Left ventricle myocardium inferior (tissue), 1 donor: ENCODE results near the gene SEH1L. TPM values are rescaled to one million over a fixed set of nuclear protein-coding genes. Genes with fewer than 3 reads are reported as not detected.
"Not testable (repeated sequence)": the region's sequence is repeated elsewhere in the genome, so short reads cannot be mapped to it uniquely, and the experiment has no call there.

Experiments used
- DNase-seq: peaks from one replicate; pipeline ENCODE4 v3.0.0-alpha.2; 2020
- H3K27ac ChIP-seq: fragments of 200-600 bp; replicated peaks from 2 replicates; pipeline ENCODE4 v1.8.0; 2021
- H3K27me3 ChIP-seq: fragments of 200-600 bp; 2 replicates; pipeline ENCODE4 v1.8.0; 2021; ENCODE audit warnings: low read depth
- H3K36me3 ChIP-seq: fragments of 200-600 bp; 2 replicates; pipeline ENCODE4 v1.8.0; 2021
- H3K4me1 ChIP-seq: fragments of 200-600 bp; 2 replicates; pipeline ENCODE4 v1.8.0; 2021
- H3K4me3 ChIP-seq: fragments of 200-600 bp; 2 replicates; pipeline ENCODE4 v1.8.0; 2021; ENCODE audit warnings: mild to moderate bottlenecking, moderate library complexity
- H3K9me3 ChIP-seq: fragments of 200-600 bp; replicated peaks from 2 replicates; pipeline ENCODE4 v1.8.0; 2021
- intact Hi-C: fragments of 100-400 bp; cut with micrococcal nuclease; formaldehyde crosslinking; loops from one replicate; pipeline ENCODE4 v1.11.0; 2022
- long read RNA-seq: library from polyadenylated mRNA; unstranded; transcript quantifications from one replicate; pipeline ENCODE4 v2.0.0, GENCODE V29; 2021
- total RNA-seq: library from RNA; stranded (reverse); fragmentation: NEBNext Ultra II Directional; extraction: Animal tissue kit (Norgen Biotek cat#: 25700); gene quantifications from one replicate; pipeline ENCODE4 v1.2.1, GENCODE V29; 2021
- TF ChIP-seq, protein P1 (sequence below): fragments of 200-600 bp; IDR thresholded peaks from 2 replicates; pipeline ENCODE4 v1.8.0; 2021; ENCODE audit warnings: antibody characterized with exemption, mild to moderate bottlenecking, borderline replicate concordance
- donor health status: DM: no; HTN: yes; CAD: no; lungs with severe emphysema.

Gene SEH1L, protein sequence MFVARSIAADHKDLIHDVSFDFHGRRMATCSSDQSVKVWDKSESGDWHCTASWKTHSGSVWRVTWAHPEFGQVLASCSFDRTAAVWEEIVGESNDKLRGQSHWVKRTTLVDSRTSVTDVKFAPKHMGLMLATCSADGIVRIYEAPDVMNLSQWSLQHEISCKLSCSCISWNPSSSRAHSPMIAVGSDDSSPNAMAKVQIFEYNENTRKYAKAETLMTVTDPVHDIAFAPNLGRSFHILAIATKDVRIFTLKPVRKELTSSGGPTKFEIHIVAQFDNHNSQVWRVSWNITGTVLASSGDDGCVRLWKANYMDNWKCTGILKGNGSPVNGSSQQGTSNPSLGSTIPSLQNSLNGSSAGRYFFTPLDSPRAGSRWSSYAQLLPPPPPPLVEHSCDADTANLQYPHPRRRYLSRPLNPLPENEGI
- 18.1 TPM for total RNA-seq
- long read RNA-seq, transcript SEH1L-201 (9 exons, 3,494 nt) = minor isoform, 8 of 41 reads
- long read RNA-seq, transcript SEH1L-202 (9 exons, 1,846 nt) = major isoform, 31 of 41 reads
- long read RNA-seq, partial matches to known transcripts = 0 of 41 reads
- long read RNA-seq, other reads (novel, unspliced or antisense) = 2 of 41 reads

DNA sequence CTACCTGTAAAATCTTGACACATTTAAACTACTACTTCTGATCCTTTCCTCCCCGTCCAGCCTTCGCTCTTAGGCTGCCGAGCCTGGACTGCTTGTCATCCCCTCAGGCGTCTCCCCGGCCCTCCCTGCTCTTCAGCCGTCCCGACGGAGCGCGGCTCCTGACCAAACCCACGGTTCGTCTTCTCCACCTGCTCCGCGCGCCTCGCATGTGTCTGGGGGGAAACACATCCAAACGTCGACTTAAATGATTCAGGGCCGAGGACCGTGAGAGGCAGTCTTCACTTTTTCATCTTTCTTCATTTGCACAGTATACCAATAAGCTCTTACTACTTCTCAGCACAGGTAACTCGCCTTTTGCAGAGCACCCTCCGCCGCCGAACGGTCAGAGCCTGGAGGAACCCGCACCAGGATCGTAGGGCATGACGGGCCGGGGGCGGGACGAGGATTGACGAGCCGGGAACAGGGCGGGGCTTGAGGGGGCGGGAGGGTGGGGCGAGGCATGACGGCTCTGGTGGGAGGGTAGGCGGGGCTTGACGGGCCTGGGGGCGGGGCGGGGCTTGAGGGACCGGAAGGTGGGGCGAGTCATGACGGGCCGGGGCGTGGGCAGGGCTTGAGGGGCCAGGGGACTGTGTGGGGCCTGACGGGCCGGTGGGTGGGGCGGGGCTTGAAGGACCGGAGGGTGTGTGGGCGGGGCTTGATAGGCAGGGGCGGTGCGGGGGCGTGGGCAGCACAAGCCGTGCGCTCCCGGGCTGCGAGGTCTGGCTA is at the start of gene SEH1L:
Gene SEH1L, plus strand, starts transcription at position 727 of the 765 bp plus-strand sequence. CDS start 111 bp downstream, outside the sequence.
- peak within 1 kb of the TSS; percentile 97 for H3K27ac ChIP-seq
- peak; percentile 100 for DNase-seq
- intact Hi-C loops = no loop called here
- peaks cover 50% of the 10 kb centered on the region for H3K4me1 ChIP-seq
- H3K4me3 ChIP-seq = peak within 1 kb of the TSS; percentile 79
- H3K27me3 ChIP-seq = no peaks in the 10 kb centered on the region
- H3K36me3 ChIP-seq = no peaks in the 10 kb centered on the region
- no peaks in the 10 kb centered on the region for H3K9me3 ChIP-seq
- TF ChIP-seq, protein P1, sequence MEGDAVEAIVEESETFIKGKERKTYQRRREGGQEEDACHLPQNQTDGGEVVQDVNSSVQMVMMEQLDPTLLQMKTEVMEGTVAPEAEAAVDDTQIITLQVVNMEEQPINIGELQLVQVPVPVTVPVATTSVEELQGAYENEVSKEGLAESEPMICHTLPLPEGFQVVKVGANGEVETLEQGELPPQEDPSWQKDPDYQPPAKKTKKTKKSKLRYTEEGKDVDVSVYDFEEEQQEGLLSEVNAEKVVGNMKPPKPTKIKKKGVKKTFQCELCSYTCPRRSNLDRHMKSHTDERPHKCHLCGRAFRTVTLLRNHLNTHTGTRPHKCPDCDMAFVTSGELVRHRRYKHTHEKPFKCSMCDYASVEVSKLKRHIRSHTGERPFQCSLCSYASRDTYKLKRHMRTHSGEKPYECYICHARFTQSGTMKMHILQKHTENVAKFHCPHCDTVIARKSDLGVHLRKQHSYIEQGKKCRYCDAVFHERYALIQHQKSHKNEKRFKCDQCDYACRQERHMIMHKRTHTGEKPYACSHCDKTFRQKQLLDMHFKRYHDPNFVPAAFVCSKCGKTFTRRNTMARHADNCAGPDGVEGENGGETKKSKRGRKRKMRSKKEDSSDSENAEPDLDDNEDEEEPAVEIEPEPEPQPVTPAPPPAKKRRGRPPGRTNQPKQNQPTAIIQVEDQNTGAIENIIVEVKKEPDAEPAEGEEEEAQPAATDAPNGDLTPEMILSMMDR = no peak

DNA sequence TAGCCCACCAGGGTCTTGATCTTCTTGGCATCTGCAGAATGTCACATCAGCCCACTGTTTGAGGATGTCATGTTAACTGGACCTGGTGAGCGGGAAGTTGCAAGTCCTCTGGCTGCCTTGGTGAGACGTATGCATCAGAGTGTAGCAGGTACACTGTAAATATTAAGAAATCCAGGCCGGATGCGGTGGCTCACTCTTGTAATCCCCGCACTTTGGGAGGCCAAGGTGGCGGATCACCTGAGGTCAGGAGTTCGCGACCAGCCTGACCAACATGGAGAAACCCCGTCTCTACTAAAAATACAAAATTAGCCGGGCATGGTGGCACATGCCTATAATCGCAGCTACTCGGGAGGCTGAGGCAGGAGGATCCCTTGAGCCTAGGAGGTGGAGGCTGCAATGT is 46.6 kb upstream of the SEH1L start:
- H3K4me1 ChIP-seq, H3K27ac ChIP-seq, H3K4me3 ChIP-seq, intact Hi-C loops, DNase-seq, H3K9me3 ChIP-seq, H3K36me3 ChIP-seq: not testable (repeated sequence)
- peaks cover 21% of the 10 kb centered on the region for H3K27me3 ChIP-seq

DNA sequence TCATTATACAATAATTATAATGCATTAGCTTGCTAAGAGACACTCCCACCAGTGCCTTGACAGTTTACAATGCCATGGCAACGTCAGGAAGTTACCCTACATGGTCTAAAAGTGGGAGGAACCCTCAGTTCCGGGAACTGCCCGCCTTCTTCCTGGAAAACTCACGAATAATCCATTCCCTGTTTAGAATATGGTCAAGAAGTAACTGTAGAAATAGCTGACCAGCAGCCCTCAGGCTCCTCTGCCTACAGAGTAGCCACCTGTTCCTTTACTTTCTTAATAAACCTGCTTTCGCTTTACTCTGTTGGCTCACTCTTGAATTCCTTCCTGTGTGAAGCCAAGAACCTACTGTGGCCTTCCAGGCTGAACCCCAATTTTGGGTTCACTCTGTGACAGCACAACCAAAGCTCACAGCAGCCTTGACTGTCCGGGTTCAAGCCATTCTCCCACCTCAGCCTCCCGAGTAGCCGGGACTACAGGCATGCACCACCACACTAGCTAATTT is 43.7 kb upstream of the SEH1L start:
- Histone ChIP-seq H3K4me1 (peaks cover 23% of the 10 kb centered on the region), H3K9me3 (no peaks in the 10 kb centered on the region), H3K27ac (no peak overlapping the region), H3K4me3 (no peak overlapping the region), H3K36me3 (no peaks in the 10 kb centered on the region), H3K27me3 (peaks cover 20% of the 10 kb centered on the region)
- TF ChIP-seq, protein P1 = no peak
- intact Hi-C loops = no loop called here
- DNase-seq = peak; percentile 35

DNA sequence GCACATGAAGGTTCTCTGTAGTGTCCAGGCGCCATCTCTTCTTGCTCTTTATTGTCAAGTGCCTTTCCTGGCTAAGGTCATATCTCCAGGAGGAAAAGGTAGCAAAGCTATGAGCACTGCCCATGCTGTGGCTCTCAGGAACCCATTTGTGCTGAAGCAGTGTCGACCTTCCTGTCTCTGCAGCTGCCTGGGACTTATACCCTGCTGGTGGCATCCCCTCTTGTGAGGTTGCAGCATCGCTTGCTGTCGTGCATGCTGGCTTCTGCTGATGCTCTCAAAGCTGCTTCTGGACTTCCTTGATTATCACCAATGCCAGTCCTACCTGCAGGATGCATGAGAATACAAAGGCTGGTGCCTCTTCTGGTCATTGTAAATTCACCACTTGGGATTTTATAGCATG is 41.7 kb upstream of the SEH1L start:
- DNase-seq = no peak
- Histone ChIP-seq H3K27me3 (peaks cover 41% of the 10 kb centered on the region), H3K9me3 (no peaks in the 10 kb centered on the region), H3K4me1 (peaks cover 28% of the 10 kb centered on the region), H3K4me3 (no peak overlapping the region), H3K36me3 (no peaks in the 10 kb centered on the region), H3K27ac (no peak overlapping the region)
- TF ChIP-seq, protein P1 = no peak
- intact Hi-C loops = no loop called here

DNA sequence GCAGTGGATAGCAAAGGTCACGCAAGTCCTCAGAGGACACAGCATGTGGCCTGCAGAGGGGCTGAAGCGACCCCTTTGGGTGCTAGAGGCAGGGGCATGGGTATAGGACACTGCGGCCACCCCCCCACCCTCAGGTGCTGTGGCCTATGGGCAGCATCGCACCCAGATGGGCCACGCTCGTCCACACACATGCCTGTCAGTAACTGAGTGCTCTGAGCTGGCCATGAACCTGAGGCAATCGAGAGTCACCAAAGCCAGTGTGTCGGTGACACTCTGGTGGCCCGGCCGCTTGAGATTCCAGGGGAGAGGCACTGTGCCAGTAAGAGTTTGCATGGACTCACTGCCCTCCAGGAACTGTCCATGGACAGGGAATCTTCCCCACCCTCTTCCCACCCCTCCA is 41.0 kb upstream of the SEH1L start:
- Histone ChIP-seq H3K4me3 (no peak overlapping the region), H3K27ac (peak overlapping the region; percentile 68), H3K9me3 (no peaks in the 10 kb centered on the region), H3K36me3 (no peaks in the 10 kb centered on the region), H3K4me1 (peaks cover 34% of the 10 kb centered on the region), H3K27me3 (peaks cover 47% of the 10 kb centered on the region)
- no peak for DNase-seq
- intact Hi-C loops = no loop called here
- TF ChIP-seq, protein P1 = no peak
